ENCODE data around the gene EDN2. TPM values are rescaled to one million over a fixed set of nuclear protein-coding genes. Genes with fewer than 3 reads are reported as not detected.

The EDN2 gene
- total RNA-seq, 1 donor from 2014 or later, result 9.3 TPM

GRCh38 chr1:41512701-41513382 lies 28.4 kb upstream of the EDN2 start:
- H3K36me3 ChIP-seq, result no peaks in the 10 kb centered on the region
- no peak overlapping the region for H3K4me3 ChIP-seq
- H3K4me1 ChIP-seq, result peaks cover 21% of the 10 kb centered on the region
- no peaks in the 10 kb centered on the region for H3K27me3 ChIP-seq
- no peak for DNase-seq (ENCODE audit: extremely low spot score in 2 of 2)
- TF ChIP-seq, protein P1, sequence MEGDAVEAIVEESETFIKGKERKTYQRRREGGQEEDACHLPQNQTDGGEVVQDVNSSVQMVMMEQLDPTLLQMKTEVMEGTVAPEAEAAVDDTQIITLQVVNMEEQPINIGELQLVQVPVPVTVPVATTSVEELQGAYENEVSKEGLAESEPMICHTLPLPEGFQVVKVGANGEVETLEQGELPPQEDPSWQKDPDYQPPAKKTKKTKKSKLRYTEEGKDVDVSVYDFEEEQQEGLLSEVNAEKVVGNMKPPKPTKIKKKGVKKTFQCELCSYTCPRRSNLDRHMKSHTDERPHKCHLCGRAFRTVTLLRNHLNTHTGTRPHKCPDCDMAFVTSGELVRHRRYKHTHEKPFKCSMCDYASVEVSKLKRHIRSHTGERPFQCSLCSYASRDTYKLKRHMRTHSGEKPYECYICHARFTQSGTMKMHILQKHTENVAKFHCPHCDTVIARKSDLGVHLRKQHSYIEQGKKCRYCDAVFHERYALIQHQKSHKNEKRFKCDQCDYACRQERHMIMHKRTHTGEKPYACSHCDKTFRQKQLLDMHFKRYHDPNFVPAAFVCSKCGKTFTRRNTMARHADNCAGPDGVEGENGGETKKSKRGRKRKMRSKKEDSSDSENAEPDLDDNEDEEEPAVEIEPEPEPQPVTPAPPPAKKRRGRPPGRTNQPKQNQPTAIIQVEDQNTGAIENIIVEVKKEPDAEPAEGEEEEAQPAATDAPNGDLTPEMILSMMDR (IDR thresholded peaks at IDR 0.05), result no peak
- TF ChIP-seq POLR2A (IDR thresholded peaks at IDR 0.05), result no peak
- no peak for TF ChIP-seq POLR2AphosphoS5 (IDR thresholded peaks at IDR 0.05; ENCODE audit: insufficient read depth in 1 of 2, low read depth in 1 of 2)
- no peaks in the 10 kb centered on the region for H3K9me3 ChIP-seq
- no peak overlapping the region for H3K27ac ChIP-seq
- intact Hi-C loops (cut with DNase I), result no loop called here

DNA sequence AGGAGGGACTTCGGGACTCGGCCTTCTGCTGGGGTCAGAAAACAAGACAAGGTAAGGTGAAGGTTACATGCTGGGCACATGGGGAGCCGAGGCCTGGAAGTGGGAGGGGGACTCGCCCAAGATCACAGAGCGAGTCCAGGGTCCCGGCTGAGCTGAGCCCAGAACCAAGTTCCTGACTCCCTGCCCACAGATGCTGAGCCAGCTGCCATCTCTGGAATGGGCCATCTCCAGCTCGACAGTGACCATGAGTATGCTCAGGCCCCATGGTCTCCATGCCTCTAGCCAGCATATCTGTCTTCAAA lies 26.7 kb upstream of the EDN2 start:
- Histone ChIP-seq H3K9me3 (no peaks in the 10 kb centered on the region), H3K27me3 (no peaks in the 10 kb centered on the region), H3K27ac (no peak overlapping the region), H3K36me3 (no peaks in the 10 kb centered on the region), H3K4me1 (peaks cover 12% of the 10 kb centered on the region), H3K4me3 (no peak overlapping the region)
- TF ChIP-seq POLR2AphosphoS5 (IDR thresholded peaks at IDR 0.05; ENCODE audit: insufficient read depth in 1 of 2, low read depth in 1 of 2), result no peak
- TF ChIP-seq POLR2A (IDR thresholded peaks at IDR 0.05), result no peak
- TF ChIP-seq, protein P1 (IDR thresholded peaks at IDR 0.05), result no peak
- intact Hi-C loops (cut with DNase I), result no loop called here
- no peak for DNase-seq (ENCODE audit: extremely low spot score in 2 of 2)

DNA sequence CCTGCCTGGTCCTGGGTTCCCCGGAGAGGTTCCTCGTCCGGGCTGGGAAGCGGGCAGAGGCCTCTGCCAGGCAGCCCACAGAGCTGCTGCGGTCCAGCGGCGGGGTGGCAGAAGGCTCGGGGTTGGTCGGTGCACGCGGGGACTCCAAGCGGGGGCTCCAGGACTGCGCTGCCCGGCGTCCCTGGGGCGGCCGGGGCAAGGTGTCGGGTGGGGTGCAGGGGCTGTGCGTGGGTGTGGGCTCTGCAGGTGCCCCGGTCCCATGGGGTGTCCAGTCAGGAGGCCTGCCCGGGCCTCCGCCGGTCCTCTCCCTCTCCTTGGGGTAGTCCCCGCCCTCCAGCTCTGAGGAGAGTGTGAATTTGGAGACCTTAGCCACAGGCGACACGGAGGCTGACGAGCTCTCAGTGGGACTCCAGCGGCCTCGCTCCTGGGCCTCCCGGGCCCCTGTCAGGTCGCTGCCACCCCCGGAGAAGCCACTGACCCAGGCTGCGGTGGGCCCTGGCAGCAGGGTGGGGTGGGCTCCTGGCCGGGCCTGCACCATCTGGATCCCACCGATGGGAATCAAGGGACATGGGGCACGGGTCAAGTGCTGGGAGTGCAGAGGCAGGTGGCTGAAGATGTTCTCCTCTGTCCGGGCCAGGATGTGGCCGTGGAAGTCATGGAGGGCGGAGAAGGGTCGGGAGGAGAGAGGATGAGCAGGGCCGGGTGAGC lies 26.2 kb upstream of the EDN2 start:
- H3K4me1 ChIP-seq, result peaks cover 8% of the 10 kb centered on the region
- intact Hi-C loops (cut with DNase I), result no loop called here
- H3K27me3 ChIP-seq, result no peaks in the 10 kb centered on the region
- no peak overlapping the region for H3K4me3 ChIP-seq
- H3K27ac ChIP-seq, result no peak overlapping the region
- TF ChIP-seq POLR2A (IDR thresholded peaks at IDR 0.05) (no peak), POLR2AphosphoS5 (IDR thresholded peaks at IDR 0.05; ENCODE audit: insufficient read depth in 1 of 2, low read depth in 1 of 2) (no peak)
- TF ChIP-seq, protein P1 (IDR thresholded peaks at IDR 0.05), result no peak
- no peaks in the 10 kb centered on the region for H3K9me3 ChIP-seq
- no peak for DNase-seq (ENCODE audit: extremely low spot score in 2 of 2)
- no peaks in the 10 kb centered on the region for H3K36me3 ChIP-seq

DNA sequence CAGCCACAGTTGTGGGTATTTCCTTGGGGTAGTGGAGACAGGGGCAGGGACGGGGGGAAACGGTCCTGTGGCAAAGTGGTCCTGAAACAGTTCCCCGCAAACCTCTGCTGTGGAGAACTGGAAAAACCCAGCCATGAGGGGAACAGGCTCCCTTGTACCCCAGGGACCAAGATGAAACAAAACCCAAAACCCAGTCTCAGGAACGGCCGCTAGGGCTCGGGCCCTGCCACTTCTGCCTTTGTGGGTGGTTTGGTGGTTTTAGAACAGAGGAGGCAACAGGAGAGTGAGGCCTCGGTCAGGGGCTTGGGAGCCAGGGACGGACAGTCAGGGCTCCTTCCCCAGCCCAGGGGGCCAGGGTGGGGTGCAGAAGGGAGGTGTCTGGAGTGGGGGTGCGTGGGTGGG lies 24.8 kb upstream of the EDN2 start:
- DNase-seq (ENCODE audit: extremely low spot score in 2 of 2), result no peak
- Histone ChIP-seq H3K9me3 (no peaks in the 10 kb centered on the region), H3K4me3 (no peak overlapping the region), H3K4me1 (no peaks in the 10 kb centered on the region), H3K36me3 (no peaks in the 10 kb centered on the region), H3K27me3 (no peaks in the 10 kb centered on the region), H3K27ac (no peak overlapping the region)
- intact Hi-C loops (cut with DNase I), result no loop called here
- TF ChIP-seq POLR2AphosphoS5 (IDR thresholded peaks at IDR 0.05; ENCODE audit: insufficient read depth in 1 of 2, low read depth in 1 of 2) (no peak), POLR2A (IDR thresholded peaks at IDR 0.05) (no peak)
- TF ChIP-seq, protein P1 (IDR thresholded peaks at IDR 0.05), result no peak

DNA sequence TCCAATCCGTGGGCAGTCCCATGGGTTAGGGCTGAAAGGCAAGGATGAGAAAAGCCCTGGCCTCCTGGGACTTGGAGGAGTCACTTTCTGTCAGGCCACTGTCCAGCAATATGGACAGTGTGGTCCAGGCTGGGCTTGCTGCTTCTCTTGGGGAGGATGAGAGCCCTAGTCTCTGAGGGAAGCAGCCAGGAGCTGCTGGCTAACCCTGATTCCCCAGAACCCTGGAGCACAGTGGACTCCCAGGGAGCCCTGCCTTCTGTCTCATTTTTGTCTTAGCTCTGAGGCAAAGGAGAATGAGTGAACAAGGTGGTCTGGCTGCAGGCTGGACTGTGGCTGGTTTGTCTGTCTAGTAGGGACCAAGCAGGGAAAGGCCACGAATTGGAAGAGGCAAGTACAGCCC lies 23.8 kb upstream of the EDN2 start:
- no peak overlapping the region for H3K4me3 ChIP-seq
- H3K4me1 ChIP-seq, result no peaks in the 10 kb centered on the region
- TF ChIP-seq, protein P1 (IDR thresholded peaks at IDR 0.05), result no peak
- no peak for TF ChIP-seq POLR2A (IDR thresholded peaks at IDR 0.05)
- TF ChIP-seq POLR2AphosphoS5 (IDR thresholded peaks at IDR 0.05; ENCODE audit: insufficient read depth in 1 of 2, low read depth in 1 of 2), result no peak
- no peaks in the 10 kb centered on the region for H3K36me3 ChIP-seq
- H3K9me3 ChIP-seq, result no peaks in the 10 kb centered on the region
- no peak overlapping the region for H3K27ac ChIP-seq
- intact Hi-C loops (cut with DNase I), result no loop called here
- no peaks in the 10 kb centered on the region for H3K27me3 ChIP-seq
- no peak for DNase-seq (ENCODE audit: extremely low spot score in 2 of 2)
